Measurements from ENCODE around the gene TMEFF2.
"Not testable (repeated sequence)": the region's sequence is repeated elsewhere in the genome, so short reads cannot be mapped to it uniquely, and the experiment has no call there.

The TMEFF2 gene

GRCh38 chr2:192183296-192183695 lies 11.4 kb downstream of the TMEFF2 start:
- FAIRE-seq = no peak

GRCh38 chr2:192166946-192167345 lies 27.8 kb downstream of the TMEFF2 start:
- no peak for FAIRE-seq

GRCh38 chr2:192165842-192166241 lies 28.9 kb downstream of the TMEFF2 start:
- no peak for FAIRE-seq

- peak; percentile 43 for FAIRE-seq
Measured at GRCh38 chr2:192162392-192163042, 32.2 kb downstream of the TMEFF2 start.

GRCh38 chr2:192161656-192162290 lies 33.0 kb downstream of the TMEFF2 start:
- no peak for FAIRE-seq

GRCh38 chr2:192159736-192160135 lies 35.0 kb downstream of the TMEFF2 start:
- FAIRE-seq = no peak

- FAIRE-seq = no peak
Measured at GRCh38 chr2:192159208-192159607, 35.5 kb downstream of the TMEFF2 start.

GRCh38 chr2:192157776-192158175 lies 37.0 kb downstream of the TMEFF2 start:
- no peak for FAIRE-seq

GRCh38 chr2:192155511-192156118 lies 39.1 kb downstream of the TMEFF2 start:
- no peak for FAIRE-seq

GRCh38 chr2:192153561-192153960 lies 41.2 kb downstream of the TMEFF2 start:
- no peak for FAIRE-seq

- no peak for FAIRE-seq
Measured at GRCh38 chr2:192151853-192152252, 42.9 kb downstream of the TMEFF2 start.

- FAIRE-seq = no peak
Measured at GRCh38 chr2:192150166-192150565, 44.6 kb downstream of the TMEFF2 start.

- FAIRE-seq = no peak
Measured at GRCh38 chr2:192148620-192149321, 46.0 kb downstream of the TMEFF2 start.

- no peak for FAIRE-seq
Measured at GRCh38 chr2:192148241-192148619, 46.5 kb downstream of the TMEFF2 start.

GRCh38 chr2:192146069-192147015 lies 48.4 kb downstream of the TMEFF2 start:
- peak; percentile 66 for FAIRE-seq

GRCh38 chr2:192145496-192145895 lies 49.2 kb downstream of the TMEFF2 start:
- no peak for FAIRE-seq

GRCh38 chr2:192140236-192140839 lies 54.4 kb downstream of the TMEFF2 start:
- FAIRE-seq = no peak

GRCh38 chr2:192139813-192140212 lies 54.9 kb downstream of the TMEFF2 start:
- FAIRE-seq = no peak

GRCh38 chr2:192137451-192137850 lies 57.3 kb downstream of the TMEFF2 start:
- FAIRE-seq = no peak

- FAIRE-seq = not testable (repeated sequence)
Measured at GRCh38 chr2:192132604-192133003, 62.1 kb downstream of the TMEFF2 start.

- FAIRE-seq = not testable (repeated sequence)
Measured at GRCh38 chr2:192130312-192130711, 64.4 kb downstream of the TMEFF2 start.

- no peak for FAIRE-seq
Measured at GRCh38 chr2:192128655-192129054, 66.1 kb downstream of the TMEFF2 start.

Measured in islet of Langerhans (tissue), 1 donor.